GM18520 (cell line): Measurements from ENCODE around the gene MRFAP1.
"Not testable (repeated sequence)": the region's sequence is repeated elsewhere in the genome, so short reads cannot be mapped to it uniquely, and the experiment has no call there.

Experiments
- ATAC-seq: cut with Tn5 transposase; IDR thresholded peaks from one replicate; pipeline ENCODE4 v1.9.1; 2021; ENCODE audit not compliant: unreplicated experiment

Gene MRFAP1

GRCh38 chr4:6610856-6611430 lies 29.5 kb upstream of the MRFAP1 start:
- ATAC-seq = no peak

GRCh38 chr4:6612961-6613675 lies 27.4 kb upstream of the MRFAP1 start:
- no peak for ATAC-seq

GRCh38 chr4:6613676-6614651 lies 26.5 kb upstream of the MRFAP1 start:
- no peak for ATAC-seq

GRCh38 chr4:6614701-6615230 lies 25.7 kb upstream of the MRFAP1 start:
- ATAC-seq = no peak

GRCh38 chr4:6616087-6616995 lies 24.1 kb upstream of the MRFAP1 start:
- no peak for ATAC-seq

GRCh38 chr4:6617246-6617645 lies 23.2 kb upstream of the MRFAP1 start:
- no peak for ATAC-seq

- no peak for ATAC-seq
These were observed 21.9 kb upstream of the MRFAP1 start for GRCh38 chr4:6618386-6619115.

GRCh38 chr4:6619116-6619465 lies 21.4 kb upstream of the MRFAP1 start:
- ATAC-seq = no peak

GRCh38 chr4:6619466-6620255 lies 20.8 kb upstream of the MRFAP1 start:
- no peak for ATAC-seq

- no peak for ATAC-seq
These were observed 20.2 kb upstream of the MRFAP1 start for GRCh38 chr4:6620296-6620695.

GRCh38 chr4:6620891-6621555 lies 19.5 kb upstream of the MRFAP1 start:
- ATAC-seq = no peak

GRCh38 chr4:6621556-6621927 lies 18.9 kb upstream of the MRFAP1 start:
- no peak for ATAC-seq

GRCh38 chr4:6622744-6623143 lies 17.7 kb upstream of the MRFAP1 start:
- no peak for ATAC-seq

- ATAC-seq = no peak
These were observed 15.2 kb upstream of the MRFAP1 start for GRCh38 chr4:6625256-6625655.

- ATAC-seq = no peak
These were observed 14.4 kb upstream of the MRFAP1 start for GRCh38 chr4:6626066-6626465.

- no peak for ATAC-seq
These were observed 12.7 kb upstream of the MRFAP1 start for GRCh38 chr4:6627832-6628231.

GRCh38 chr4:6628484-6628883 lies 12.0 kb upstream of the MRFAP1 start:
- not testable (repeated sequence) for ATAC-seq

GRCh38 chr4:6632125-6632524 lies 8.4 kb upstream of the MRFAP1 start:
- ATAC-seq = no peak
